A673 (cell line): ENCODE results near the gene HEATR1. TPM values are rescaled to one million over a fixed set of nuclear protein-coding genes. Genes with fewer than 3 reads are reported as not detected.

Experiments
- BruUV-seq: library from RNA; stranded (reverse); fragments of 400-500 nt; replicated peaks from 2 replicates; lab custom pipeline; 2021; lab: Mats Ljungman, UMichigan
- CTCF ChIA-PET: fragments of 300-600 bp; sonication (Branson Sonifier 250); formaldehyde crosslinking; loops from one replicate; lab custom pipeline; 2022; ENCODE audit warnings: antibody characterized with exemption; lab: Charles Lee
- POLR2A ChIA-PET: fragments of 300-600 bp; sonication (Branson Sonifier 250); formaldehyde crosslinking; loops from one replicate; lab custom pipeline; 2022; ENCODE audit warnings: antibody characterized with exemption; ENCODE audit not compliant: low non-redundant PET; lab: Charles Lee
- DNase-seq: peaks from one replicate; pipeline ENCODE4 v3.0.0-alpha.2; 2015; ENCODE audit warnings: low spot score
- H3K27ac ChIP-seq: fragments of 200-600 bp; sonication (generic); 2 replicates; pipeline ENCODE4 v1.5.1; 2016; ENCODE audit warnings: mixed run types, low read depth, mild to moderate bottlenecking, mixed read lengths, antibody characterized with exemption, low read length; ENCODE audit not compliant: poor library complexity, severe bottlenecking
- H3K27me3 ChIP-seq: fragments of 200-600 bp; sonication (generic); replicated peaks from 2 replicates; pipeline ENCODE4 v1.6.1; 2017; ENCODE audit warnings: mixed run types, low read depth, mild to moderate bottlenecking, mixed read lengths, antibody characterized with exemption, low read length; ENCODE audit not compliant: insufficient read depth, poor library complexity
- H3K36me3 ChIP-seq: fragments of 200-600 bp; sonication (generic); 2 replicates; pipeline ENCODE4 v1.6.1; 2016; ENCODE audit warnings: mixed run types, mild to moderate bottlenecking, mixed read lengths, antibody characterized with exemption, low read length; ENCODE audit not compliant: insufficient read depth, poor library complexity, severe bottlenecking
- H3K4me1 ChIP-seq: fragments of 200-600 bp; sonication (generic); 2 replicates; pipeline ENCODE4 v1.6.1; 2017; ENCODE audit warnings: mixed run types, mild to moderate bottlenecking, mixed read lengths, antibody characterized with exemption, low read length; ENCODE audit not compliant: insufficient read depth, poor library complexity, severe bottlenecking
- H3K4me3 ChIP-seq: fragments of 200-600 bp; sonication (generic); 2 replicates; pipeline ENCODE4 v1.5.1; 2016; ENCODE audit warnings: low read depth, mixed run types, mild to moderate bottlenecking, mixed read lengths, low read length; ENCODE audit not compliant: poor library complexity, severe bottlenecking
- H3K9me3 ChIP-seq: fragments of 200-600 bp; sonication (generic); 2 replicates; pipeline ENCODE4 v1.6.1; 2016; ENCODE audit warnings: mixed run types, low read depth, mild to moderate bottlenecking, mixed read lengths, antibody characterized with exemption, low read length; ENCODE audit not compliant: poor library complexity, severe bottlenecking
- EZH2 ChIP-seq: fragments of 200-600 bp; sonication (generic); IDR thresholded peaks from 2 replicates; pipeline ENCODE4 v1.6.1; 2017; ENCODE audit warnings: borderline replicate concordance, low read depth, mild to moderate bottlenecking, mixed read lengths, antibody characterized with exemption, low read length; ENCODE audit not compliant: poor library complexity, severe bottlenecking
- intact Hi-C: fragments of 100-400 bp; cut with micrococcal nuclease; formaldehyde crosslinking; loops from one replicate; pipeline ENCODE4 v1.10.0; 2022; ENCODE audit not compliant: unreplicated experiment
- total RNA-seq: library from RNA; stranded (reverse); gene quantifications from 2 replicates; pipeline ENCODE4 v1.2.3, GENCODE V29; 2021
- TF ChIP-seq, protein P1 (sequence below): fragments of 300-800, 200-600 bp; sonication (generic); conservative IDR thresholded peaks from 2 replicates; pipeline ENCODE4 v1.5.1; 2017; ENCODE audit warnings: low read depth, mild to moderate bottlenecking, antibody characterized with exemption, low read length, moderate library complexity, mixed read lengths

Gene HEATR1
- total RNA-seq, 1 experiment from 2014 or later: 59.7 TPM

DNA sequence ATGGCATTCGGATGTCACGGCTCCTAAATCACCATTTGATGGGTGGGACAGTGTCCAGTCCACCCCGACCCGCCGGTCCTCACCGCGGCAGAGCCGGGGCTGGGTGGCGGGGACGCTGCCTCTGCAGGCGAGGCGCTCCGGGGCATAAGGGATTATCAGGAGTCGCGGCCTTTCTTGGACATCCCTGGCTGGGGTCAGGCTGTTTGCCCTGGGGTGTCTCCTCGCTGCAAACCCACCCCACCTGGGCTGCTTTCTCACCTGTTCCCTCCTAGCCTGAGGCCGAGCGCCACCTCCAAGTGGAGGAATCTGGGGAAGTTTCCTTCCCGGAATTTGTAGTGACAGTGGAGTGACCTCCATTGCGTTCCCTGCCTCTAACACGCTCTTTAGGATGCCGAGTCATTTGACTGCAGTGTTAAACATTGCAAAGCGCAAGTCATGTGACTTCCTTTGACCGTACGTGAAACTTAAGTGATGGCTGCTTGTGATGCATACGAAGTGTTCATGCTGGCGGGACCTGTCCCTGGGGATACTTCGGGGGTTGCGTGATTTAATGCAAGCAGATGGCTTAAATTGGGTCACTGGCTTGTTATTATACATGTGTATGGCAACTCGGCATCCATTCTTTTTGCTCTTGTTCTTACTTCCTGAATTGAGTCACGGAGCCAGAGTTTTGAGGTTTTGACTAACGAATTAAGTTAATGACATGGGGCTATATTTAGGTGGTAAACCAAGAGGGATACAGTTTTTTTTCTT is 80.0 kb downstream of the HEATR1 start:
- H3K4me3 ChIP-seq: peak overlapping the region; percentile 67
- H3K4me1 ChIP-seq: peaks cover 4% of the 10 kb centered on the region
- H3K36me3 ChIP-seq: no peaks in the 10 kb centered on the region
- TF ChIP-seq EZH2: no peak
- TF ChIP-seq, protein P1, sequence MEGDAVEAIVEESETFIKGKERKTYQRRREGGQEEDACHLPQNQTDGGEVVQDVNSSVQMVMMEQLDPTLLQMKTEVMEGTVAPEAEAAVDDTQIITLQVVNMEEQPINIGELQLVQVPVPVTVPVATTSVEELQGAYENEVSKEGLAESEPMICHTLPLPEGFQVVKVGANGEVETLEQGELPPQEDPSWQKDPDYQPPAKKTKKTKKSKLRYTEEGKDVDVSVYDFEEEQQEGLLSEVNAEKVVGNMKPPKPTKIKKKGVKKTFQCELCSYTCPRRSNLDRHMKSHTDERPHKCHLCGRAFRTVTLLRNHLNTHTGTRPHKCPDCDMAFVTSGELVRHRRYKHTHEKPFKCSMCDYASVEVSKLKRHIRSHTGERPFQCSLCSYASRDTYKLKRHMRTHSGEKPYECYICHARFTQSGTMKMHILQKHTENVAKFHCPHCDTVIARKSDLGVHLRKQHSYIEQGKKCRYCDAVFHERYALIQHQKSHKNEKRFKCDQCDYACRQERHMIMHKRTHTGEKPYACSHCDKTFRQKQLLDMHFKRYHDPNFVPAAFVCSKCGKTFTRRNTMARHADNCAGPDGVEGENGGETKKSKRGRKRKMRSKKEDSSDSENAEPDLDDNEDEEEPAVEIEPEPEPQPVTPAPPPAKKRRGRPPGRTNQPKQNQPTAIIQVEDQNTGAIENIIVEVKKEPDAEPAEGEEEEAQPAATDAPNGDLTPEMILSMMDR: no peak
- H3K9me3 ChIP-seq: no peaks in the 10 kb centered on the region
- no TSS peak for BruUV-seq
- H3K27me3 ChIP-seq: no peaks in the 10 kb centered on the region
- intact Hi-C loops: no loop called here
- POLR2A ChIA-PET: no interaction called here
- CTCF ChIA-PET: no interaction called here
- DNase-seq: peak; percentile 83
- peak overlapping the region; percentile 78 for H3K27ac ChIP-seq

DNA sequence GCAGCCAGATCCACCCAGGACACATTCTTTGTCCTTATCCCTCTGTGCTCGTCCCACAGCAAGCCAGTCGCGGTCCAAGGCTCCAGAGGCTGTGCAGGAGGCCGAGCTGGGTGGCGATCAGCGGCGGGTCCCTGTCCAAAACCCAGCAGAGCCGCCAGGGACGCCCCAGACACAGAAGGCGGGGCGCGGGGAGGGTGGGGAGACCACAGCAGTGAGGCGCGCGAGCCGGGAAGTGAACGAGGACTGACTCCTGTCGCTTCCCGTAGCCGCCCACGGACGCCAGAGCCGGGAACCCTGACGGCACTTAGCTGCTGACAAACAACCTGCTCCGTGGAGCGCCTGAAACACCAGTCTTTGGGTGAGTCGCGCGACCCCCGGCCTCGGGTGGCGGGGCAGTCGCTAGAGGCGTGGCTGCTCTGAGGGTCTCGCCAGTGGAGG is 80.6 kb downstream of the HEATR1 start, which contains the start of gene LGALS8:
LGALS8 (plus strand) TSS at position 279 of the 438 bp plus-strand sequence. CDS start 2,089 bp downstream, outside the sequence.
- peak within 1 kb of the TSS; percentile 78 for H3K27ac ChIP-seq
- intact Hi-C loops: no loop called here
- POLR2A ChIA-PET: no interaction called here

DNA sequence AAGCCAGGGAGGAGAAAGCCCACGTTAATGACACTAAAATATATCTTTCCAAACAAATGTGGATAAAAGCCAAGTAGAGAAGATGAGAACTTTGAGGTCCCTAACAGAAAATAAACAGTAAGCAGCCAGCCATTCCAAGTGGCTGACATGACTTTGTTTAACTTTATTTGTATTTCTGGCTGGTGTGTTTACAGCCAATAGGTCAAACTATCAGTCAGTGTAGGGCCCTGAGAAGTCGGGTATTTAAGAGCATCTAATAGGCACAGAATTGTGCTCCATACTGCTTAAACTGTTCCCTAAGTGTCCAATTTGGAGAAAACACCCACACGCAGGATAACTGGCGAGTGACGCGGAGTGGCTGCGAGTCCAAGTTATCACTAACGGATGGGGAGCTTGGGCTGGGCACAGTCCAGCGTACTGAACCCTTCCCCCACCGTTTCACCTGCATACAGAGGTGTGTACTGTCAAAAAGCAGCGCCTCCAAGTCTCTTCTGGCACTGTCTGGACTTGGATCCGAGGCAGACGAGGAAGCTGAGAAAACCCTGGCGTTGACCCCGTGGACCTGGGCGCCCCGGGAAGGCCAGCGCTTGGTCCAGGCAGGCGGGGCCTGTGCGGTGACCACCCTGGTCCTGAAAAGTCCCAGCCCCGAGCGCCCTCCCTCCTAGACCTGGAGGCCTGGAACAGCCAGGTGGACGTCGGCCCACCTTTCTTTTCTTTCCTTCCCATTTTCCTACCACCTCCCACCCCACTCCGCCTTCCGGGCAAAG is 81.2 kb downstream of the HEATR1 start:
- DNase-seq: no peak
- Histone ChIP-seq H3K27me3 (no peaks in the 10 kb centered on the region), H3K4me3 (peak overlapping the region; percentile 67), H3K9me3 (no peaks in the 10 kb centered on the region), H3K4me1 (peaks cover 4% of the 10 kb centered on the region), H3K27ac (peak overlapping the region; percentile 78), H3K36me3 (no peaks in the 10 kb centered on the region)
- intact Hi-C loops: no loop called here
- TF ChIP-seq, protein P1: no peak
- TF ChIP-seq EZH2: no peak
- POLR2A ChIA-PET: no interaction called here
- CTCF ChIA-PET: no interaction called here
- no TSS peak for BruUV-seq

More for the DNA sequence above, 80.6 kb downstream of the HEATR1 start, which contains the start of gene LGALS8:
- TF ChIP-seq, protein P1: no peak
- Histone ChIP-seq H3K27me3 (no peaks in the 10 kb centered on the region), H3K4me3 (peak within 1 kb of the TSS; percentile 67), H3K36me3 (no peaks in the 10 kb centered on the region), H3K4me1 (peaks cover 4% of the 10 kb centered on the region), H3K9me3 (no peaks in the 10 kb centered on the region)
- CTCF ChIA-PET: no interaction called here
- DNase-seq: peak; percentile 84
- no TSS peak for BruUV-seq
